Progenitor cell of endocrine pancreas (in vitro differentiated cells): Measurements from ENCODE around the gene OR13C3. TPM values are rescaled to one million over a fixed set of nuclear protein-coding genes. Genes with fewer than 3 reads are reported as not detected.

Experiments used
- DNase-seq: peaks from one replicate; pipeline ENCODE4 v3.0.0; 2021; ENCODE audit warnings: low spot score; ENCODE audit not compliant: unreplicated experiment
- H3K27ac Mint-ChIP-seq: 2 replicates; pipeline ENCODE4 v1.8.0; 2021; ENCODE audit warnings: mild to moderate bottlenecking, moderate library complexity, mixed read lengths
- H3K27me3 Mint-ChIP-seq: 2 replicates; pipeline ENCODE4 v1.8.0; 2021; ENCODE audit warnings: mixed read lengths
- H3K36me3 Mint-ChIP-seq: 2 replicates; pipeline ENCODE4 v1.8.0; 2022; ENCODE audit warnings: mixed read lengths; ENCODE audit not compliant: insufficient read depth
- H3K4me1 Mint-ChIP-seq: 2 replicates; pipeline ENCODE4 v1.8.0; 2021; ENCODE audit warnings: low read depth, mixed read lengths
- H3K4me3 Mint-ChIP-seq: 2 replicates; pipeline ENCODE4 v1.8.0; 2021; ENCODE audit warnings: low read depth, mild to moderate bottlenecking, moderate library complexity, mixed read lengths
- H3K9me3 Mint-ChIP-seq: 2 replicates; pipeline ENCODE4 v1.8.0; 2021; ENCODE audit warnings: low read depth, mixed read lengths
- total RNA-seq: library from RNA; stranded (reverse); gene quantifications from 2 replicates; pipeline ENCODE4 v1.2.1, GENCODE V29; 2021
- TF ChIP-seq, protein P1 (sequence below): fragments of 200-600 bp; sonication (generic); IDR thresholded peaks from one replicate; pipeline ENCODE4 v1.5.0; 2021; ENCODE audit warnings: antibody characterized with exemption, mild to moderate bottlenecking; ENCODE audit not compliant: unreplicated experiment

Gene OR13C3
- total RNA-seq, 1 donor from 2014 or later = not detected

DNA sequence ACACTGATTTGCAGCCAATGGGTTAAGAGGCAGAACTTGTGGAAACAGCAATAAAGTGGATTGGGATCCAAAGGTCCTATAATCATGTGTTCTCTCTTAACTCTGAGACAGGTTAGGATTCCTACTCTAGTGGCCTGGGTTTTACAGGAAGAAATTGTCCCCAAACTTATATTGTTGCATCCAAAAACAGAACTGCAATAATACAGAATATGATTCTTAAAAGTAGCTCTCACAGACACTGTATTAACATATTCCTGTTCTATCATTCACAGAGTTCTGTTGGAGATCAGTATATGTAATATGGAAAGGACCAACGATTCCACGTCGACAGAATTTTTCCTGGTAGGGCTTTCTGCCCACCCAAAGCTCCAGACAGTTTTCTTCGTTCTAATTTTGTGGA lies 32.2 kb upstream of the OR13C3 start, which contains the start of gene OR13C8:
OR13C8 (plus strand) TSS at position 301 of the 400 bp plus-strand sequence; CDS start at position 301, 0 bp downstream.
- Mint-ChIP-seq H3K27ac (no peak within 1 kb of the TSS), H3K4me1 (no peaks in the 10 kb centered on the region), H3K36me3 (no peaks in the 10 kb centered on the region), H3K27me3 (no peaks in the 10 kb centered on the region), H3K4me3 (no peak within 1 kb of the TSS), H3K9me3 (peaks cover 24% of the 10 kb centered on the region)
- no peak for DNase-seq
- TF ChIP-seq, protein P1, sequence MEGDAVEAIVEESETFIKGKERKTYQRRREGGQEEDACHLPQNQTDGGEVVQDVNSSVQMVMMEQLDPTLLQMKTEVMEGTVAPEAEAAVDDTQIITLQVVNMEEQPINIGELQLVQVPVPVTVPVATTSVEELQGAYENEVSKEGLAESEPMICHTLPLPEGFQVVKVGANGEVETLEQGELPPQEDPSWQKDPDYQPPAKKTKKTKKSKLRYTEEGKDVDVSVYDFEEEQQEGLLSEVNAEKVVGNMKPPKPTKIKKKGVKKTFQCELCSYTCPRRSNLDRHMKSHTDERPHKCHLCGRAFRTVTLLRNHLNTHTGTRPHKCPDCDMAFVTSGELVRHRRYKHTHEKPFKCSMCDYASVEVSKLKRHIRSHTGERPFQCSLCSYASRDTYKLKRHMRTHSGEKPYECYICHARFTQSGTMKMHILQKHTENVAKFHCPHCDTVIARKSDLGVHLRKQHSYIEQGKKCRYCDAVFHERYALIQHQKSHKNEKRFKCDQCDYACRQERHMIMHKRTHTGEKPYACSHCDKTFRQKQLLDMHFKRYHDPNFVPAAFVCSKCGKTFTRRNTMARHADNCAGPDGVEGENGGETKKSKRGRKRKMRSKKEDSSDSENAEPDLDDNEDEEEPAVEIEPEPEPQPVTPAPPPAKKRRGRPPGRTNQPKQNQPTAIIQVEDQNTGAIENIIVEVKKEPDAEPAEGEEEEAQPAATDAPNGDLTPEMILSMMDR = no peak

DNA sequence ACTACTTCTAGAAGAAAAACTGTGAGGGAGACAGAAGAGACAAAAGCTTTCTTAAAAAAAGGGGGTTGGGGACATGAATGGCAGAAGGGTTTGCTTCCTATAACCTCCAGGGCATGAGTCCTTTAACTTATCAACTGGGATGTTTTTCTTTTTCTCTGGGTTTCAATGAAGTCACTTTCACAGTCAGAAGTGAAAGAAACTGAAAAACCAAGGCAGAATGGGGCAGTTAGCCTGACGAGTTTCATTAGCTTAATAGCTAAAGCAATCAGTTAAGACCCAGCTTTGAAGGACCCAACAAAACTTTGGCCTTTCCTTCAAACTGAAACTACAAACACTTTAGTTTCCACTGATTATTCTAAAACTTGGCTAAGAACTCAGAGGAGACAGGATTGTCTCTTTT lies 27.7 kb upstream of the OR13C3 start:
- Mint-ChIP-seq H3K4me1 (no peaks in the 10 kb centered on the region), H3K9me3 (peaks cover 8% of the 10 kb centered on the region), H3K27ac (no peak overlapping the region), H3K4me3 (no peak overlapping the region), H3K36me3 (no peaks in the 10 kb centered on the region), H3K27me3 (no peaks in the 10 kb centered on the region)
- DNase-seq = no peak
- TF ChIP-seq, protein P1 = no peak

DNA sequence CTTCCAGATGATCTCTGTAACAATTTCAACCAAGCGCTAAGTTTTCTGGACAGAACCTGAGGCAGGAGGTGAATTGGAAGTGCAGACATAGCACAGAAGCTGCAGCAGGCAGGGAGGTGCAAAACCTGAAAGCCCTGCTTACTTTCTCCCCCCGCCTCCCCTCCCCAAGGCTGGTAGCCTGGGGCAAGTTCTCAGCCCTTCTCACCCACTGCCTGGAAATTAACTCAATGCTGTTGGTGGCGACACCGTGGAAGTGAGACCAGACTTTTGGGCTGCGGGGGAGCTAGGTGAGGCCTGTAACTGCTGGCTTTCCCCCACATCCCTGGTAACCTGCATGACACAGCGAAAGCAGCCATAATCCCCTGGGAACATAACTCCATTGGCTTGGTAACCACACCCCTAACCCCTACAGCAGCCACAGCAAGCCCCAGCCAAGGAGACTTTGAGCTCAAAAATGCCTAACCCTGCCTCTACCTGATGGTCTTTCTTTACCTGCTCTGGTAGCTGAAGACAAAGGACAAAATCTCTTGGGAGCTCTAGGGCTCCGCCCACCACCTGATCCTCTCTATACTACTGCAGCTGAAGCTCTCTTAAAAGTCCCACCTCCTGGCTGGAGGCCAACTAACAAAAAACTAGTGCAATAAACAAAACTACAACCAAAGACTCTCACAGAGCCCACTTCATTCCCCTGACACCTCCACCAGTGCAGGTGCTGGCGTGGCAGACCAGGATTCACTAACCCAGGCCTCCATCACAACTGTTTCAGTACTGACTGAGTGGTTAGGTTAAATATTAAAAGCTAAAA lies 20.4 kb upstream of the OR13C3 start:
- no peak for DNase-seq
- H3K4me1 Mint-ChIP-seq = no peaks in the 10 kb centered on the region
- peaks cover 19% of the 10 kb centered on the region for H3K9me3 Mint-ChIP-seq
- H3K4me3 Mint-ChIP-seq = no peak overlapping the region
- no peaks in the 10 kb centered on the region for H3K27me3 Mint-ChIP-seq
- H3K36me3 Mint-ChIP-seq = peaks cover 1% of the 10 kb centered on the region
- TF ChIP-seq, protein P1 = no peak
- H3K27ac Mint-ChIP-seq = no peak overlapping the region

DNA sequence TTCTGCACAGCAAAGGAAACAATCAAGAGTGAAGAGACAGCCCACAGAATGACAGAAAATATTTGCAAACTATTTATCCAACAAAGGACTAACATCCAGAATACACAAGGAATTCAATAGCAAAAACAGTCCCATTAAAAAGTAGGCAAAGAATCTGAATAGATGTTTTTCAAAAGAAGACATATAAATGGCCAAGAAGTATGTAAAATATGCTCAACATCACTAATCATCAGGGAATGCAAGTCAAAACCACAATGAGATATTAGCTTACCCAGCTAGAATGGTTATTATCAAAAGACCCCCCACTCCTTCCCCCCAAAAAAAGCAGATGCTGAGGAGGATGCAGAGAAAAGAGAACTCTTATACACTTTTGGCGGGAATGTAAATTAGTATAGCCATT lies 18.9 kb upstream of the OR13C3 start:
- DNase-seq = no peak
- peaks cover 1% of the 10 kb centered on the region for H3K36me3 Mint-ChIP-seq
- no peaks in the 10 kb centered on the region for H3K4me1 Mint-ChIP-seq
- no peak overlapping the region for H3K4me3 Mint-ChIP-seq
- H3K27ac Mint-ChIP-seq = no peak overlapping the region
- H3K27me3 Mint-ChIP-seq = no peaks in the 10 kb centered on the region
- TF ChIP-seq, protein P1 = no peak
- H3K9me3 Mint-ChIP-seq = peaks cover 19% of the 10 kb centered on the region

DNA sequence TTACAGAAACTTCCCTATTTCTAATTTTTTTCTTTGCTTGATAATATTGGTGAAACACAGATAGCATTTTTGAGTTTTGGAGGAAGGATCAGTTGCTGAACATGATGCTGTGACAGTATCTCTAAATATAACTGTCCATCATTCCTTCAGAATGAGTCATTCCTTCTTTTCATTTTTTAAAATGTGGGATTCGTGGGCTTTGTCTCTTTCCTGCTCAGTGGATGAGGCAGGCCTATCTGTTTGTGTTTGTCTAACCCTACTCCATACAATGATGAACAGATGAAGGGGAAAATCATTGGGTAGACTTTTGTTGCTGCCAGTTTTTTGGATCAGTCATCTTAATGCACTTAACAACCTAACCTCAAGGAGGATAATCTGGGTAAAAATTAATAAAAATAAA lies 16.6 kb upstream of the OR13C3 start:
- Mint-ChIP-seq H3K36me3 (no peaks in the 10 kb centered on the region), H3K27ac (no peak overlapping the region), H3K4me1 (no peaks in the 10 kb centered on the region), H3K4me3 (no peak overlapping the region), H3K9me3 (peaks cover 9% of the 10 kb centered on the region), H3K27me3 (no peaks in the 10 kb centered on the region)
- TF ChIP-seq, protein P1 = no peak
- no peak for DNase-seq
